Astrocyte of the spinal cord (primary cell): Measurements from ENCODE around the gene PTPRR.

Experiments
- DNase-seq: peaks from one replicate; pipeline ENCODE4 v3.0.0; 2011; ENCODE audit warnings: low read depth, low spot score
- H3K4me3 ChIP-seq: 2 replicates; pipeline ENCODE4 v1.5.1; 2011; ENCODE audit warnings: low read depth, mild to moderate bottlenecking, low read length, moderate library complexity
- CTCF ChIP-seq: IDR thresholded peaks from 2 replicates; pipeline ENCODE4 v1.5.1; 2012; ENCODE audit warnings: low read depth, mild to moderate bottlenecking, low read length, inconsistent platforms
- in situ Hi-C: cut with HindIII; loops from 2 replicates; pipeline ENCODE4 v1.10.0; 2017; ENCODE audit warnings: low sequenced_read_pairs

PTPRR gene

DNA sequence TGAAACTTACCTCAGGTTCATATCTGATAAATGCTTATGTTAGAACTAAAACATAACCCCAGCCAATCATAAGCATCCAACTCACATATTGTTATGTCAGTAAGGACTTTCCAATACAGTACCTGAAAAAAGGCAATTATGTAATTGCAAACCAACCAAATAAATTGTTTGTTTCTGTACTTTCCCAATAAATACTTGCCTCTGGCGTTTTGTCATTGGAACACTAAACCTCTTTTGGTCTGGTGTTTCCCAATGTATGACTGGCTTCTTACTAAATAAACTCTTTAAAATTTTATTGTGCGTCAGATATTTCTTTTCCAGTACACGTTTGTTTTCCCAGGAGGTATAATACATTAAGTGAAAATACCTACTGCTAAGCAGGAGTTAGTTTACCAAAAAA lies 276.6 kb downstream of the PTPRR start:
- no peak for TF ChIP-seq CTCF
- no peak overlapping the region for H3K4me3 ChIP-seq
- in situ Hi-C loops, result no loop called here
- DNase-seq, result no peak

DNA sequence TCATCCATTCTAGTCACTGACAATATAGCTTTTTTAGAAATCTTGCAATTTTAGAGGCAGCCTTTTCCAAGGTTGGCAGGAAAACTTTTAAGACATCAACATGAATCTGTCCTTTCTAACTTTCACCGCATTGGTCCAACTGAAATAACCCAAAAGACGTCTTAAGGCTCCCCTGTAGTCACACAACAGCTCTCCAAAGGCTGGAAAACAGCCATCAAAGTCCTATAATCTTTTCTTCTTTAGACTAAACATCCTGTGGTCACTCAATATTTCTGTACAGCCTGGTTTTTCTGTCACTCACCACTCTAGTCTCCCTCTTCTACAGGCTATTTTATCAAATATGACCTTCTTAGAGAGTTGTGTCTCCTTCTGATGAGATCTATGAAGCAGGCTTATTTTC lies 278.8 kb downstream of the PTPRR start:
- DNase-seq, result no peak
- no peak for TF ChIP-seq CTCF
- H3K4me3 ChIP-seq, result no peak overlapping the region
- in situ Hi-C loops, result no loop called here

GRCh38 chr12:70640901-70641300 lies 279.6 kb downstream of the PTPRR start:
- no peak for DNase-seq
- H3K4me3 ChIP-seq, result no peak overlapping the region
- no peak for TF ChIP-seq CTCF
- in situ Hi-C loops, result no loop called here

- H3K4me3 ChIP-seq, result no peak overlapping the region
- in situ Hi-C loops, result no loop called here
- DNase-seq, result no peak
- TF ChIP-seq CTCF, result no peak
Measured at GRCh38 chr12:70639535-70639934, 281.0 kb downstream of the PTPRR start.

DNA sequence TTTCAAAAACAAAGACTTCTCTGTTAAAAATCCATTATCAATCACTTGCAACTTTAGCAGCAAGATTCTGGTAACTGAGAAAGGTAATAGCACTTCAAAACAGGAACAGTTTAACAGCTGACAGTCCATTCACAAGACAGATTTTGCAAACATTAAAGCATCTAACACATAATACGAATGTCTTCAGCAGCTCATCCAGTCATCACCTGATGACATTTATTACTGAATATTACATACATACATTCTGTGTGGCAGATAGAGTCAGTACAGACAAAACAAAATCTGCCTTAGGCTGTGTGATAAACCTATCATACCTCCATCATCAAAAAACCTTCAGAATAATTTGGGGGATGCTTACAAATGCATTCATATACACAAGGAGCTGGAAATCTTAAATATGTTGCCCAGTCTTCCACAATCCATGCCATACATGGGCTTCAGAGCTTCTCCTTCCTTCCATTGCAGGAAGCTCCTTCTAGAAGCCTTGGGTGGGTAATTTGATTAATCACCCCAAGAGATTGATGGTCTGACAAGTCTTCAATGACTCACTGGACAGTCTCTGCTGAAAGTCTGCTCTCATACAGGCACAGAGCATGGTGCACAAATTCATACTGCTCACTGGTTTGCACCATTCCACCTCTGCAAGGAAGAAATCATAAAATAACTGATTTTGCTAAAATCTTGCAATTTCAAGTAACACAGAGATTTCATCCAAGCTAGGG lies 281.7 kb downstream of the PTPRR start:
- TF ChIP-seq CTCF, result no peak
- in situ Hi-C loops, result no loop called here
- DNase-seq, result no peak
- H3K4me3 ChIP-seq, result no peak overlapping the region

DNA sequence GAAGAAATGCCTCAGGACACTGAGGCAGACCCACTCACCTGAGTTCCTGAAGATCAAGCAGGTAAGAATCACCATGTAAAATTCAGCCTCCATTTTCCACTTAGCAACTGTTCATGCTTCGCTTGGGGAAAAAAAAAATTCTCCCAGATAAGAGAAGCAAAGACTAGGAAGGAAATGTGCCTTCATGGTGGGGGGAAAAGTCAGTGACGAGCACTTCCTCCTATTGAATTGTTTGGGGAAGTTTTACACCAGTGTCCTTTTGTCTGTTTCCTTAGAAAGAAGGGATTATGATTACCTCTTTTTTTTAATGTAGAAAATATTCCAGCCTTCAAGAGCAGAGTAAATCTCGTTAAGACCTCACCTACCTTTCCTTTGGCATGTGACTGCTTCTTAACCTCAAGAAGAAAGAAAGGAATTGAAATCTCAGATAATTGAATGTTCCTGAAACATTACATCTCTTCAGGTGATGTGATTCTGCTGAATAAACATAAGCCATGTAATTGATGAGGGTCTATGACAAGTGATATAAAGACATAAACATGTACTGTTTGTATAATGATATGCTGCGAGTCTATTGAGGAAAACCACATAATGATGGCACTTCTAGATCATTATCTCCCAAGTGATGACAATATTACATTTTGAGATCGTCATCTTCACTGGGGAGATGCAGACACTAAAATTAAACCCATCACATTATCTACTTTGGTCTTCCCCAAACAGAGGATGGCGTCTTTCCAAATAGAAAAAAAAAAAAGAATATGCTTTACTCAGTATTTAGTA lies 283.0 kb downstream of the PTPRR start, which contains the start of gene PTPRB:
Gene PTPRB (minus strand): TSS at position 127 of the 783 bp plus-strand sequence. CDS start 34 bp downstream, at position 93.
- DNase-seq, result no peak
- no peak within 1 kb of the TSS for H3K4me3 ChIP-seq
- in situ Hi-C loops, result no loop called here
- no peak for TF ChIP-seq CTCF
